Measurements from ENCODE around the gene MED20.

- TF ChIP-seq POLR2A (IDR thresholded peaks at IDR 0.05) (no peak), CTCF (IDR thresholded peaks at IDR 0.05) (no peak), EP300 (IDR thresholded peaks at IDR 0.05) (no peak)
These were observed 49.2 kb downstream of the MED20 start for GRCh38 chr6:41871691-41872090.
